ENCODE data around the gene TRPT1. TPM values are rescaled to one million over a fixed set of nuclear protein-coding genes. Genes with fewer than 3 reads are reported as not detected.

The TRPT1 gene
- total RNA-seq, 1 donor from 2014 or later: 27.7 TPM

DNA sequence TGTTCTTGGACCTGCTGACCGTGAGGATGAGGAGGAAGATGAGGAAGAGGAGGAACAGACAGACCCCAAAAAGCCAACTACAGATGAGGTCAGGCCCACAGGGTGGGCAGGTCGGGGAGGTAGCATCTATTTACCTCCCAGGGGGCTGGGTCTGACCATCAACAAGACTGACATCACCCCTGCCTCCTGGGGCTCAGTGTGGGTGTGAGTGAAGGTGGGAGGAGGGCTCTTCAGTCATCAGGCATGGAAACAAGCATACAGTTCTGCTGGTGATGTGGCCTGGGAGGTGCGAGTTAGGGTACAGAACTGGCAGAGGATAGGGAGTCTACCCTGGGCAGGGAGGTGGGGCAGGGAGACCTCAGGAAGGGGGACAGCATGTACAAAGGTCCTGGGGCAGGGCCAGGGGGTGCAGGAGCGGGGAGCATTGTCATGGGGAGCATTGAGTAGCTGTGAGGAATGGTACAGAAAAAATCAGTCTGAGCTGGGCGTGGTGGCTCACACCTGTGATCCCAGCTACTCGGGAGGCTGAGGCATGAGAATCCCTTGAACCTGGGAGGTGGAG lies 34.2 kb upstream of the TRPT1 start:
- Histone ChIP-seq H3K9me3 (no peaks in the 10 kb centered on the region), H3K4me1 (no peaks in the 10 kb centered on the region), H3K36me3 (peaks cover 0 to 61% of the 10 kb centered on the region in 2 donors), H3K27me3 (no peaks in the 10 kb centered on the region), H3K4me3 (no peak overlapping the region), H3K27ac (no peak overlapping the region)
- DNase-seq (ENCODE audit: extremely low spot score in 2 of 2): no peak
- intact Hi-C loops (cut with DNase I): no loop called here
- no peak for TF ChIP-seq POLR2AphosphoS5 (IDR thresholded peaks at IDR 0.05; ENCODE audit: insufficient read depth in 1 of 2, low read depth in 1 of 2)
- no peak for TF ChIP-seq POLR2A (IDR thresholded peaks at IDR 0.05)
- TF ChIP-seq, protein P1, sequence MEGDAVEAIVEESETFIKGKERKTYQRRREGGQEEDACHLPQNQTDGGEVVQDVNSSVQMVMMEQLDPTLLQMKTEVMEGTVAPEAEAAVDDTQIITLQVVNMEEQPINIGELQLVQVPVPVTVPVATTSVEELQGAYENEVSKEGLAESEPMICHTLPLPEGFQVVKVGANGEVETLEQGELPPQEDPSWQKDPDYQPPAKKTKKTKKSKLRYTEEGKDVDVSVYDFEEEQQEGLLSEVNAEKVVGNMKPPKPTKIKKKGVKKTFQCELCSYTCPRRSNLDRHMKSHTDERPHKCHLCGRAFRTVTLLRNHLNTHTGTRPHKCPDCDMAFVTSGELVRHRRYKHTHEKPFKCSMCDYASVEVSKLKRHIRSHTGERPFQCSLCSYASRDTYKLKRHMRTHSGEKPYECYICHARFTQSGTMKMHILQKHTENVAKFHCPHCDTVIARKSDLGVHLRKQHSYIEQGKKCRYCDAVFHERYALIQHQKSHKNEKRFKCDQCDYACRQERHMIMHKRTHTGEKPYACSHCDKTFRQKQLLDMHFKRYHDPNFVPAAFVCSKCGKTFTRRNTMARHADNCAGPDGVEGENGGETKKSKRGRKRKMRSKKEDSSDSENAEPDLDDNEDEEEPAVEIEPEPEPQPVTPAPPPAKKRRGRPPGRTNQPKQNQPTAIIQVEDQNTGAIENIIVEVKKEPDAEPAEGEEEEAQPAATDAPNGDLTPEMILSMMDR (IDR thresholded peaks at IDR 0.05): no peak

DNA sequence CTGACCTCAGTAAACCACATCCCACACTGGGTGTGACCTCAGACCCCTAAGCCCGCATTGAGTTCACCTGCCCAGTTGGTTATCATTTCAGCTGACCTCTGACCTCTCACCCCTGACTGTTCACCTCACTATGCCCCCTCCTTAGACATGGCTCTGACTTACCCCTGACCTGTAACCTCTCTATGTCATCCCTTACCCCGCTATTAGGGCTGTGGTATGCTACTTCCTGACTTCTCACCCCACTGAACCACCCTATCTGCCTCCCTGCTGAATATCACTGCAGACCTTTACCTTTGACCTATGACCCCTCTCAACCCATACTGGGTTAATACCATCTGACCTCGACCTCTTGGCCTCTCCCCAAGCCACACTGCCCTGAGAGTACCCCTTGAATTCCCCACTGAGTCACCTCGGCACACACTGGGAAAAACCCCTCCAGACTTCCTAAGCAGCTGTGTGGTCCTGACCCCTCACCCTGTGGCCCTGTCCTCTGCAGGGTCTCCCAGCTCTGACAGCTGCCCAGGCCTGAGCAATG lies 33.6 kb upstream of the TRPT1 start:
- no peaks in the 10 kb centered on the region for H3K4me1 ChIP-seq
- H3K27ac ChIP-seq: no peak overlapping the region
- intact Hi-C loops (cut with DNase I): no loop called here
- H3K9me3 ChIP-seq: no peaks in the 10 kb centered on the region
- peaks cover 0 to 64% of the 10 kb centered on the region in 2 donors for H3K36me3 ChIP-seq
- no peak for DNase-seq (ENCODE audit: extremely low spot score in 2 of 2)
- no peaks in the 10 kb centered on the region for H3K27me3 ChIP-seq
- H3K4me3 ChIP-seq: no peak overlapping the region
- TF ChIP-seq, protein P1 (IDR thresholded peaks at IDR 0.05): no peak
- no peak for TF ChIP-seq POLR2A (IDR thresholded peaks at IDR 0.05)
- TF ChIP-seq POLR2AphosphoS5 (IDR thresholded peaks at IDR 0.05; ENCODE audit: insufficient read depth in 1 of 2, low read depth in 1 of 2): no peak

DNA sequence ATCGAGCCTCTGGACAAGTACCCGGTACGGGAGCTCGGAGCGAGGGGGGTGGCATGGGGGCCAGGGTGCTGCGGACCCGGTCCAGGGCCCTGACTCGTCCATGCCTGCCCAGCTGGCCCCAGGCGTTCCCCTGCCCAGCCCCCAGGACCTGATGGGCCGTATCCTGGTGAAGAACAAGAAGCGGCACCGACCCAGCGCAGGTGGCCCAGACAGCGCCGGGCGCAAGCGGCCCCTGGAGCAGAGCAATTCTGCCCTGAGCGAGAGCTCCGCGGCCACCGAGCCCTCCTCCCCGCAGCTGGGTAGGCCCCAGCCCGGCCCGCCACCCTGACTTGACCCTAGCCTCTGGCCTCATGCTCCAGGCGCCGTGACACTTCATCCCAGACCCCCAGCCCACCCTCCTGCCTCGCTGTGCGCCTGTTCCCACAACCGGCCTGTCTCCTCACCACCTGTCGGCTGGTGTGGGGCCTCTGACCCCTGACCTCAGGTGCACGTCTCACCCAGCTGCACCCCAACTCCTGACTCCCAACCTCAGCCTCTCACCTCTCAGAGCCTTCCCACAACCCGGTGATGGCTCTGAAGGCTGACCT lies 33.1 kb upstream of the TRPT1 start:
- H3K4me3 ChIP-seq: no peak overlapping the region
- no peak for TF ChIP-seq POLR2A (IDR thresholded peaks at IDR 0.05)
- no peak for TF ChIP-seq POLR2AphosphoS5 (IDR thresholded peaks at IDR 0.05; ENCODE audit: insufficient read depth in 1 of 2, low read depth in 1 of 2)
- TF ChIP-seq, protein P1 (IDR thresholded peaks at IDR 0.05): no peak
- DNase-seq (ENCODE audit: extremely low spot score in 2 of 2): no peak
- H3K36me3 ChIP-seq: peaks cover 0 to 62% of the 10 kb centered on the region in 2 donors
- H3K4me1 ChIP-seq: peaks cover under 1% of the 10 kb centered on the region
- no peak overlapping the region for H3K27ac ChIP-seq
- intact Hi-C loops (cut with DNase I): no loop called here
- no peaks in the 10 kb centered on the region for H3K9me3 ChIP-seq
- H3K27me3 ChIP-seq: no peaks in the 10 kb centered on the region

DNA sequence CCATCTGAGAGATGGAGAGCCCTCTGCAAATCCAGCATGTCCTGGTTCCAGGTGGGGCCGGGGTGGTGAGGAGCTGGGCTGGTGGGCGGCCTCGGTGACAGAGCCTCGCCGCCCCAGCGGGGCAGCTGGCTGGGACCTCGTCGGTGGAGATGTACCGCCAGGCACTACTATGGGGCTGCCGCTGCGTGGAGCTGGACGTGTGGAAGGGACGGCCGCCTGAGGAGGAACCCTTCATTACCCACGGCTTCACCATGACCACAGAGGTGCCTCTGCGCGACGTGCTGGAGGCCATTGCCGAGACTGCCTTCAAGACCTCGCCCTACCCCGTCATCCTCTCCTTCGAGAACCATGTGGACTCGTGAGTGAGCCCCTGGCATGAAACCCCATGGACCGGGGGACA lies 32.4 kb upstream of the TRPT1 start:
- peaks cover 7% of the 10 kb centered on the region for H3K4me1 ChIP-seq
- no peak overlapping the region for H3K27ac ChIP-seq
- intact Hi-C loops (cut with DNase I): no loop called here
- H3K4me3 ChIP-seq: no peak overlapping the region
- TF ChIP-seq POLR2A (IDR thresholded peaks at IDR 0.05) (no peak), POLR2AphosphoS5 (IDR thresholded peaks at IDR 0.05; ENCODE audit: insufficient read depth in 1 of 2, low read depth in 1 of 2) (no peak)
- TF ChIP-seq, protein P1 (IDR thresholded peaks at IDR 0.05): no peak
- DNase-seq (ENCODE audit: extremely low spot score in 2 of 2): no peak
- peaks cover 0 to 56% of the 10 kb centered on the region in 2 donors for H3K36me3 ChIP-seq
- no peaks in the 10 kb centered on the region for H3K9me3 ChIP-seq
- H3K27me3 ChIP-seq: no peaks in the 10 kb centered on the region

DNA sequence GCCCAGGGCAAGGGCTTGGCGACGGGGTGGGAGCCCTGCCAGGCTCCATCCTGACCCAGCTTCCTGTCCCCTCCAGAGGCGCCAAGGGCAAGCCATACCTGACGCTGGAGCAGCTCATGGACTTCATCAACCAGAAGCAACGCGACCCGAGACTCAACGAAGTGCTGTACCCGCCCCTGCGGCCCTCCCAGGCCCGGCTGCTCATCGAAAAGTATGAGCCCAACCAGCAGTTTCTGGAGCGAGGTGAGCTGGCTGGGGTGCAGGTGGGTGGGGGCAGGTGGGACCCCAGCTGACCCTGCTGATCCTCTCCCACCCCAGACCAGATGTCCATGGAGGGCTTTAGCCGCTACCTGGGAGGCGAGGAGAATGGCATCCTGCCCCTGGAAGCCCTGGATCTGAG lies 30.3 kb upstream of the TRPT1 start:
- Histone ChIP-seq H3K9me3 (no peaks in the 10 kb centered on the region), H3K36me3 (peaks cover 0 to 38% of the 10 kb centered on the region in 2 donors), H3K27ac (no peak overlapping the region), H3K27me3 (no peaks in the 10 kb centered on the region), H3K4me1 (peaks cover 25% of the 10 kb centered on the region), H3K4me3 (no peak overlapping the region)
- TF ChIP-seq POLR2AphosphoS5 (IDR thresholded peaks at IDR 0.05; ENCODE audit: insufficient read depth in 1 of 2, low read depth in 1 of 2) (no peak), POLR2A (IDR thresholded peaks at IDR 0.05) (no peak)
- TF ChIP-seq, protein P1 (IDR thresholded peaks at IDR 0.05): no peak
- no peak for DNase-seq (ENCODE audit: extremely low spot score in 2 of 2)
- intact Hi-C loops (cut with DNase I): no loop called here
